CD4-positive, alpha-beta T cell treated with Interleukin-21 for 1 hour (primary cell): Measurements from ENCODE around the gene EXOC6B.

Source experiments
- DNase-seq: peaks from one replicate; pipeline ENCODE4 v3.0.0-alpha.2; 2020

The EXOC6B gene

DNA sequence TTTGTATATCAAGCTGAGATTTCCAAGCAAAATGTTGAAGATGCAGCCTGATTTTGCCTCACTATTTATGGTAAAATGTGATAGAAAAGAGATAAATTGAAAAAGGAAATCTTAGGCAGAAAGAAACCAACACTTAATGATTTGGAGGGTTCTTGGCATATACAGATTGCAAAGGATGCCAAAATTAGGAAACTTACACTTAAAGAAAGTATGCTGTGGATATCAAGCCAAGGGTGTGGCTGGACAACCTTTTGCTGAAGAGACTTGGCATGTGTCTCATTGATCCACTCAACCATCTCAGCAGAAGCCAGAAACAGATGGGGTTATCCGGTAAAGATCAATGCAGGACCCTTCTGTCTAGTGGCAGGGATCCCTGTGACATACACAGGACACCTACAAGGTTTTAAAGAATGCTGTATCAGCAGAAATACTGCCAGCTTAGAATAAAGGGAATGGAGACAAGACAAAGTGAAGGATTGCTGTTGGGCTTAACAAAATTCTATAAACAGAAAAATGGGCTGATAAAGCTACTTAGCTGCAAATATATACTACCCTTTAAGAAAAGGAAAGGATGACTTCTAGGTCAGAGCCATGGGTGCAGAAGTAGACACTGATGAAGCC is 570.9 kb downstream of the EXOC6B start:
- DNase-seq, result no peak

GRCh38 chr2:72238311-72238710 is 587.5 kb downstream of the EXOC6B start:
- no peak for DNase-seq

- no peak for DNase-seq
Measured at GRCh38 chr2:72237549-72237948, 588.3 kb downstream of the EXOC6B start.

DNA sequence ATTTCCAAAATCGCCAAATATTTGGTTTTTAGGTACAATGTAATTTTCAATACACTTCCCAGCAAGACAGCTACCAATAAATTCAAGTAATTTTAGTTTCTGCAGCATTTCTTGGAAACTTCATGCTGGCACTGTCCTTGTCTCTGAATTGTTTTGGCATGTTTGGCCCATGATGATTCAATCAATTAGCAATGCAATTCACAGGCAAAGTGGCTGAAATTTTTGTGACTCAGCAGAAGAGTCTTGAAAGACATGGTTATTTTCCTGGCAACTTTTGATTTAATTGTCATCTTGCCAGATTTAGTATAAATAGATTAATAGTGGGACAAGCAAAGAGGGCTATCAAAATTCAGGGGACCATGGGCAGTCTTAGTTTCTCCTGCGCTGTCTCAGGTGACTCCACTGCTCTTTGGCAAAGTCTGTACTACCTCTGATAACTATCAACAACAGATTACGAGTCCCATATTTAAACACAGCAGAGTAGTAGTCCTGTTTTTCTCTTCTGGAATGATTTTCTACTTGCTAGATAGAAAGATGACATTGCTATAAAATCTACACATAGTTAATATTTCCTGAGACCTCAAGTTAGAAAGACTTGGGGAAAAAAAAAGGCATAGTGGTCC is 589.3 kb downstream of the EXOC6B start:
- no peak for DNase-seq

DNA sequence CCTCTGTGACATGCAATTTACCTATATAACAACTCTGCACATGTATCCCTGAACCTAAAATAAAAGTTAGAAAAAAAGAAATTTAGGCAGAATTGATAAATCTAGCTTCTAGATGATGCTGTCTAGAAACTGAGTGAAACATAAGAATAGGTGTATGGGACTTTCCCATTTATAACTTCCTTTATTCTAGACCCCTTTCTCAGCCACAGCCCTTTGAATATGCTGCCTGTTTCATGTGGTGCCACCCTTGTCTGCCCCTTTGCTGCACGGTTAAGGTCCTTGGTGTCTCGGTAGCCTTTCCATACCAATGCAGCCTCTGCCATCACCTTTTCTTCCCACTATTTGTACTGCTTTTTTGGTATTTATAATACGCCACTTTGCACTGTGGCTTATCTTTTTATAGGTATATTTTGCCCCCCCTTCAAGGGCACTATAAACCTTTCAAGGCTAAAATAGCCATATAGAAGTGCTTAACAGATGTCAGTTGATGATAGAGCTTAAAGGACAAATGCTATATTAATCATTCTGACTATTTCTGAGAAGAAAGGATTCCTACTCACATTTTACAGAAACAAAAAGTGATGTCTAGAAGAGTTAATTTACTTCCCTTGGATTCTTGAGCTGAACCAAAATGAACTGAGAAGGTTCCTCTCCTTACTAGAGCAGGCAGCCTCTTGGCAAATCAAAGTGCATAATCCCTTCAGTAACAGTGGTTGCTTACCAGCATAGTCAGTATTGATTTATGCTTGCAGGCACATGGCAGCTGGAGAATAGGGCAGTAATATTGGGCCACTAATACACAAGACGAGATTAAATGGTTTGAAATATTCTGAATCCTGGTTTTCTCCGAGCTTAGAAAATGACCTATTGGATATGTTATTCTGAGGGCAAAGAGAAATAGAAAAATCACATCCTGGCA is 590.1 kb downstream of the EXOC6B start:
- no peak for DNase-seq

DNA sequence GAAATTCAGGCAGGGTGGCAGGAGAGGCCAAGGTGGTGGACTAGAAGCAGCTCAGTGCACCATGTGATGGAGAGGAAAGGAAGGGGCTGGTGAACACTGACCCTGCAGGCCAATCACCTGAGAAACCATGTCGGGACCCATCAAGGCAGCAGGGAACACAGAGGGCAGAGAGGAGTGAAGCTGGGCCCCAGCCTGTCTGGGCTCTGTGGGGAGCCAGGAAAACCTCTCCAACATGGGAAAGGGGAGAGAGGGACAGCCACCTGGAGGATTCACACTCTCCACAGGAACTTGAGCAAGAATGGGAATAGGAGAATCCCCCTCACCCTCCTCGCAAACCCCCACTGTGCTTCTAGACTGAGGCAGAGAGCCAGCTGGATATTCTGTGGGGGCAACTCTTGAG is 592.6 kb downstream of the EXOC6B start:
- DNase-seq, result no peak

DNA sequence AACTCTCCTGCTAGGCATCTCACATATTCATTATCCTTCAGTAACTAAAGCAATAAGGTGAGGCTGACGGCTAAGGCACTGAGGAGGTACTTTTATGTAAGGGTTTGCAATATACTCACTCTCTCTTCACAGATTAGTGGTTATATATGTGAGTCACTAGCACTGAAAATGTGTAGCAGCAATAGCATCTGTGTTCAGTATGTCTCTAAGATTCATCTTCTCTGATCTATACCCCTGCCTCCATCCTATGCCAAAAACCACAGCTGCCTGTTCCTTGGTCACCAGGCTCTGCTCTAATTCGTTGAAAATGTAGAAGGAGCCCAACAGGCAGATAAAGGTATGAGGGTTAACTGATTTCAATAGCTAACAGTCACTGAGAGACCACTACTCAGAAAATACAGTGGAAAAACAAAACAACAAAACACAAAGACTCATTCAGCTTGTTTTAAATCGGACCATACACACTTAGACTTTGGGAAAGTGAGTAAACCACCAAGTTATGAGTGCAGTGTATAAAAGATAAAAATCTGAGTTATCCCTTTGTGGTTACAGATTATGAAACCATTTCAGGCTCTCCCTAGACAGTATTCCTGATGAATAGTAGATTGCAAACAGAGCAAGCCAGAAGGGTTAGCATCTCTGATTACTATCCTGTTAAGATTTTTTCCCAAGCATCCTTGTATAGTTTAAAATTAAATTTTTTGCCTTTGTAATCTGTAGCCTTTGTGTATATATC is 602.8 kb downstream of the EXOC6B start:
- no peak for DNase-seq

DNA sequence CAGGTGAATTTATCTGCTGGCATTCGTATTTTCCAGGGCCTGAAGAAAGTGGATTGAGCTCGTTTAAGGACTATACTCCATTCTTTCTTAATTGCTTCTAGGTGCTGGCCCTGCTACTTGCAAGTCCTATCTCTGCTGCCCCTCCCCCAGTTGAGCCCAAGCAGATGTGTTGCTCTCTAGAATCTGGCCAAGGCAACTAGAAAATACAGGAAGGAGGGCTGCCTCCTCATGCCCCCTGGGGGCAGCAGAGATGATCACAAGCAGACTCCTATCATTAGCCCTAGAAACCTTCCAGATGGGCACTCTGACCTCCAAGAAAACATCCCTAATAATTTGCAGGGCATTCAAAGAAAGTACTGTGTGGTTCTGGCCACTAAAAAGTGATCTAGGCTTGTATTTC is 605.7 kb downstream of the EXOC6B start:
- DNase-seq, result no peak

GRCh38 chr2:72214429-72215143 is 611.2 kb downstream of the EXOC6B start:
- no peak for DNase-seq

DNA sequence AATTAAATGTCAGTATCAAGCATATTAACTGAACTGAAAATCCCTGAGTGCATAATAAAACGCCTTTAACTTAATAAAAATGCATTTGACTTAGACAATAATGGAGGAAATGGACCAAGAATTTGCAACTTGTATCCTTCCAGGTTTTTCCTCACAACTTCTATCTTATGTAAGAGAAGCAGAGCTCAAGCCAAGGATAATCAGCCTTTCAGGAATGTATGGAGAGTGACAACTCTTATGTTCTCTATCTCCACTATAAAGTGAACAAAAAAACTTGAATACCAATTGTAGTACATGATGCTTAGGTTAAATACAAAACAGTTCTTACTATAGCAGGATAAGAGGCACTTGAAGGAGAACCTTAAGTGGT is 613.4 kb downstream of the EXOC6B start:
- DNase-seq, result no peak

DNA sequence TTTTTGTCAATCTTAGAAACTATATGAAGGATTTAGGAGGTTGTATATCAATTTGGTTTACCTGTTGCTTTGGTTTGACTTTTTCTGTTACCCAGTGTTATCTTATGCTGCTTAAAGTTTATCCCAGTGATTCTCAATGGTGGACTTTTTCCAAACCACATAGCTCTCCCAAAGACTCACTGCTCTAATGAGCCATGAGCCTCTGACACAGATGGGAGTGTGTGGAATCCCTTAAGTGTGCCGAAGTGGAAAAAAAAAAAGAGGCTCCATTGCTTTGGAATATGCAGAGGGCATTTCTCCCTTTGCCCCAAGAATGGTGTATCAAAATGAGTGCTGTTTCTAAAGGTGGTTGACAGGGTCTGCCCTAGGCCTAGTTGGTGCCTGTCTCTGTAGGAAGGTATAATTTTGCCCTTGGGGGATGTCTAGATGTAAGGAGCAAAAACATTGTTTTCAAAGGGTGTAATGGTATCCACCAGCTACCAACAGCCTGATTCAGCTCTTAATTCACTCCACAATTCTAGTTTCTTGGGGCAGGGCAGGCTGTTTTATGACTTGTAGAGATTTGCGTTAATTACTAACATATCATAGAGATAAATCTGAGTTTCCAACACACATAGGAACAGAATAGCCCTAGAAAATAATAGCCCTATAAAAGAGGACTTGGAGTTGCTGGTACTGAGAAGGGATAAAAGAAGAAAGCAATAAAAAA is 613.9 kb downstream of the EXOC6B start:
- DNase-seq, result no peak

DNA sequence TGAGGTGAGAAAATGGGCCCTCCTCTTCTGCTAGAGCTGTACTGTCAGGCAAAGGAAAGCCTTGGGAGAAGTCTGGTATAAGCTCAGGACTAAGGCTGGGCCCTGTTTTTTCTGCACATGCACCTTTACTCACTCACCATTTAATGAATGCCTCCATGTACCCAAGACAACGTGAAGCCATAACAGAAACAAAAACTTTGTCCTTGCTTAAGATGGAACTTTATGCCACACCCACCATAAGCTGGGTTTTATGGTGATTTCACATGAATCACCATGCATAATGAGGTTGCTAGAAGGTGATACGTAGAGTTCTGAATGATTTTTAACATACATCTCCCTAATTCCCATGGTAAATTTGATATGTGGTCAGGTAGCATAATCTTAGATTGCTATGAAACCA is 614.5 kb downstream of the EXOC6B start:
- DNase-seq, result no peak

- no peak for DNase-seq
Measured at GRCh38 chr2:72210470-72210869, 615.4 kb downstream of the EXOC6B start.

DNA sequence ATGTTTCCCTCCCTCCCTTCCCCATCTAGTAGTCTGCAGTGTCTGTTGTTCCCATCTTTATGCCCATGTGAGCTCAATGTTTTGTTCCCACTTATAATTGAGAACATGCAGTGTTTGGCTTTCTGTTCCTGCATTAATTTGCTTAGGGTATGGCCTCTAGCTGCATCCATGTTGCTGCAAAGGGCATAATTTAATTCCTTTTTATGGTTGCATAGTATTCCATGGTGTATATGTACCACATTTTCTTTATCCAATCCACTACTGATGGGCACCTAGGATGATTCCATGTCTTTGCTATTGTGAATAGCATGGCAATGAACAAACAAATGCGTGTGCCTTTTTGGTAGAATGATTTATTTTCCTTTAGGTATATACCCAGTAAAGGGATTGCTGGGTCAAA is 617.6 kb downstream of the EXOC6B start:
- no peak for DNase-seq

DNA sequence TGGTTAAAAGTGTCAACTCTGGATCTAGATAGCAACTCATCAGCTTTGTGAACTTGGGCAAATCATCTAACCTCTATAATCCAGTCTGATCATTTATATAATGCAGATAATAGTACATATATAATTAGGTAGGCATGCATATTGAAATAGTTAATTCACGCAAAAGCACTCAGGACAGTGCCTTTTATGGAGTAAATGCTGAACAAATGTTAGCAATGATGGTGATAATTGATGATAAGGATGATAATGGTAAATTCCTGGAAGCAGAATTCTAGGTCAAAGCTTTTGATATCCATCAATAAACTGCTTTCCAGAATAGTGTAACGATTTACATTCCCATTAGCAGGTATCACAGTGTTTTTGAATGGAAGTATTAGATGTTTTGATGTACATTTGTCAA is 618.5 kb downstream of the EXOC6B start:
- DNase-seq, result no peak

GRCh38 chr2:72205504-72205881 is 620.3 kb downstream of the EXOC6B start:
- DNase-seq, result no peak

DNA sequence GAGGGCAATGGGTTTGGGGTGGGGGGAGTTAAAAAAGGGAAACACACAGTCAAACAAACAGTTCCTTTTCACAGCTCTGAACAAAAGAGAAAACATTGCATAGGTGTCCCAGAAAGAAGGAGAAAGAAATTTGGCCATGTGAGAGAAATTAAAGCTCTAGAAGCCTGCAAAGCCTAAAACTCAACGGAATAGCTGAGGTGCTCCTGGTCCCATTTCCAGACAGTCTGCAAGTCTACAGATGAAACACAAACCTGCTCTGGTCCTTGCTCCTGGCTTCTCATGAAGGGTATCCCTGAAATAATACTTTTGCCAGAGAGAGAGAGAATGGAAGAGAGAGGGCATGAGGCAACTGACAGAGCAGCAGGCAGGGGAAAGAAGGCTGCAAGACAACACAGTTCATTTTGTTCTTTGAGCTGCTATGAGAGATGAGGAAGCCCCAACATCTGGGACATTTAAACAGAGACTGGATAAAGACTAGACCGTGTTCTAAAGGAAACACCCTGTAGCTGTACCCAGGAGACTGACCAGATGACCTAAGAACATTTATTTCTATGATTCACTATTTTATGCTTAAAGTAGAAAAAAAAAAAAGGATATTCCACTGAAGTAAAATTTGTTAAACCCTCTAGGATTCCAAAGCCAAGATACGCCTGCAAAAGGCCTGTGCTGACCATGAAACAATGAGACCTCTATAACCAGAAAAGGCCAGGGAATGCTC is 620.9 kb downstream of the EXOC6B start:
- DNase-seq, result no peak

DNA sequence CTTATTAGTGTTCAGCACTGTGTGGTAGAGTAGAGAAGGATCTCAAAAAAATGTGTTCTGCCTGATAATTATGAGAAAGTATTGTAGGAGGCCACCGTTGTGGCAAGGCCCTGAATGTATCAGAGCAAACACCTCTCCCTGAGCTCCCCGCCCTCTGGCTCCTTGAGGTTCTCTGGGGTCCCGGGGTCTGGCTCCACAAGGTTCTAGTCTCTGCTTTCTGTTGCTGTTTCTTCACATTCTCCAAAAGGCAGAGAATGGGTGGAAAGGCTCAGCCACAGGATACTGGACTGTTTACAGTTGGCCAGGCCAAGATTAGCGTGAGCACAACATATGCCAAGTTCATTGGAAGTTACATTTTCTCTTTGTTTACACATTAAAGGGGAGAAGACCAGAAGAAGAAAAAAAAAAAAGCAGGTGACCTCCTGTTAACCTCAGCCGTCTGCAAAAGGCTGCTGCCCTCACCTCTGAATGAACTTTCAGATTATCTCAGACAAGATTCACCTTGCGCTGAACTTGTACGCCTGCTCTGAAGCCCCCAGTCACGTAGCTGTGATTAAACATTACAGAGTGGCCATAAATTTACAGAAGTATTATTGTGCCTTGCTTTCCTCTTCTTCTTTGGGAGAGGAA is 621.6 kb downstream of the EXOC6B start:
- DNase-seq, result no peak

GRCh38 chr2:72198532-72199241 is 627.1 kb downstream of the EXOC6B start:
- DNase-seq, result no peak

DNA sequence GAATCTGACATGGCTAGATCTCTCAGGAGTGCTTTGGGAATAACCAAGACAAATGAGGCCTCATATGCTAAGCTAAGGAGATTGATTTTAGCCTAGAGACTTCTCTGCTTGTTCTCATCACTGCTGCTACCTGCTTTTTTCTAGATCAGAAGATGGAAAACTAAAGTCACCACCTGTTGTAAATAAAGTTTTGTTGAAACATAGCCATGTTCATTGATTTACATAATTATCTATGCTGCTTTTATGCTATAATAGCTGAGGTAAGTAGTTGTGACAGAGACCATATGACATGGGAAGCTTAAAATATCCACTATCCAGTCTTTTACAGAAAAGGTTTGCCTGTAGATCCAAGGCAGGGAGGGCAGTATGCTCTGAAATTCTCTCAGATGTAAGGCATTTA is 632.1 kb downstream of the EXOC6B start:
- no peak for DNase-seq
